GM15510 (cell line): ENCODE data around the gene OXA1L.

Experiments used
- POLR2A ChIP-seq: IDR thresholded peaks from 3 replicates; pipeline ENCODE4 v1.6.1; 2011; ENCODE audit warnings: borderline replicate concordance; ENCODE audit not compliant: insufficient read length; ENCODE audit errors: extremely low read depth

The OXA1L gene

GRCh38 chr14:22814941-22815713 is 48.6 kb downstream of the OXA1L start, which contains the start of gene SLC7A7:
Gene SLC7A7 (minus strand): TSS chr14:22815435. CDS start chr14:22813398, 2,037 bp downstream.
- no peak for TF ChIP-seq POLR2A

GRCh38 chr14:22819151-22819988 is 52.9 kb downstream of the OXA1L start:
- TF ChIP-seq POLR2A: no peak

- TF ChIP-seq POLR2A: no peak
Measured at GRCh38 chr14:22820731-22821130, 54.2 kb downstream of the OXA1L start.

DNA sequence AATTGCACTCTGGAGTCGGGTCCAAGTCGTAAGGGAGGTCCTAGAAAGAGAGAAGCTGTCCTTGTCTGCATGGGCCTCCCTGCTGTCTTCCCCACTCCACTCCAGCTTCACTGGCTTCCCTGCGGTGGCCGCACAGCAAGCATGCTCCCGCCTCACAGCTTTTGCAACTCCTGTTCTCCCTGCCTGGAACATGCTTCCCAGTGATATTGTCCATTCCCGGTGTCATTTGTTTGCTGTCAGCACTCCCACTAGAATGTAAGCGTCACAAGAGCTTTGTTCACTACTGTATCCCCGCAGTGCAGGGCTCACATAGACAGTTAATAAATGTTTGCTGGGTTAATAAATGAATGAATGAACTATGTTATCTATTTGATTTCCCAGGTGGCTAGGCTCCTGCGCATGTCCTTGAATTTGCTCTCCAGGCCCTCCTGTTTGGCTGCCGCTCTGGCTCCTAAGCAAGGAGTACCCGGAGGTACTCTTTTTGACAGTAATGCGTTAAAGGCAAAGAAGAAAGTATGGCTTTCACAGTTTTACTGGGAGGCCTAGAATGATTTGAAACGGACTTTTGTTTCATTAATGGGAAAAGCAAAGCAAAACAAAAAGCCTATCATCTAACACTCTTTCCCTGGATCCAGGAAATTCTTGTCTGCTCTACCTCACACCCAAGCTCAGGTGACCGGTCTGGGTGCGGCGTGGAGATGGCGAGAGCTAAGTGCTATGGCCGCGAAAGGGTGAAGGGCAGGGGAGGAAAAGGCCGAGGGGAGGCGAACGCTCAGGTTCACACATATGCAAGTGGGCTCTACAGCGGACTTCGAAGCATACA is 54.9 kb downstream of the OXA1L start:
- no peak for TF ChIP-seq POLR2A

GRCh38 chr14:22822016-22822570 is 55.6 kb downstream of the OXA1L start:
- no peak for TF ChIP-seq POLR2A
